ENCODE results near the gene ARL6IP5.

ARL6IP5 gene

DNA sequence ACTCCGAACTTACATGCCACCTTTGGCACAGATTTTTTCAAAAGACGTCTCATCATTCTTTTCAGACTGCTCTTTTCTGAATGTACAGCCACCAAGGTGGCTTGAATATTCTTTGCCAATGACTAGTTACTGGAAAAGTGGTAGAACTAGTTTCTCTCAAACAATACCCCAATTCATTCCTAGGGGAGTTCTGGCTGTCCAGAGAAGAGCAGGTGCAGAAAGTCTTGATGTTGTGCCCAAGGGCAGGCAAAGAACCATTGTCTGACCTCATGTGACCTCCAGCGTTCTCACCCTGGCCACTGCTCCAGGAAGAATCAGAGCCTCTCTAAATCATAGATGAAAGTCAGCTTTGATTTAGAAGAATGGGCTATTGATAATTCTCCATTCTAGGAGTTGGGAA lies 32.2 kb downstream of the ARL6IP5 start:
- DNase-seq (ENCODE audit: low spot score): no peak

DNA sequence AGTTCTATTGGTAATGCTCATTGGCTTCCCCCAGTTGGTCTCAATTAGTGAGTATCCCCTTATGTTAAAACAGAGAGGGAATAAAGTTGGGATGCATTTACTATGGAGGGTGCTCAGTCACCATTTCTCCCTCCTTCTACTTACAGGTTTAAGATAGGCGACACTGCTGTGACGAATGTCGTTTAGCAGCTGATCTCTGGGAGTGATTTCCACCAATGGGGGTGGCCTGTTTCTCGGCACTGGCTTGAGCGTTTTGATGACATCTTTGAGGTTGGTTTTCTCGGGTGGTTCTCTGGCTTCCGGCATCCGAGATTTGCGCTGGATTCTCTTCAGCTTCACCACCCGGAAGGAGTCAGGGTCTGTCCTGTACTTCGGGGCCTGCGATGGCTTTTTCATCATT lies 33.8 kb downstream of the ARL6IP5 start:
- DNase-seq (ENCODE audit: low spot score): no peak

DNA sequence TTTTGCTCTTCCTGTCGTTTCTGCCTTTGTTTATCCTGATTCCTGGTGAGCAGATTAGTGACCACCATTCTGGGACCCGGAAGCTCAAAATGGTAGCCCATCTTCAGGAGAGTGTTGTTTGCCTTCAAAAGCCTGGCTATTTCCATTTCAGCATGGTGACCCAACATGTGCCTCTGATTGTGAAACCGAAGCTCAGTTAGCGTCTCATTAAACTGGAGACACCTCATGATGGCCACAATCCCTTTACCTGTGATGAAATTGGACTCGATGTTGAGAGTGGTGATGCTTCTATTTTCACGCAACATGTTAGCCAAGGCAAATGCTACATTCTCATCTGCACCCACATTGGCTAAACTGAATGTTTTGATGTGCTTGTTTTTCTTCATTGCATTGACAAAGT lies 34.4 kb downstream of the ARL6IP5 start:
- no peak for DNase-seq (ENCODE audit: low spot score)

DNA sequence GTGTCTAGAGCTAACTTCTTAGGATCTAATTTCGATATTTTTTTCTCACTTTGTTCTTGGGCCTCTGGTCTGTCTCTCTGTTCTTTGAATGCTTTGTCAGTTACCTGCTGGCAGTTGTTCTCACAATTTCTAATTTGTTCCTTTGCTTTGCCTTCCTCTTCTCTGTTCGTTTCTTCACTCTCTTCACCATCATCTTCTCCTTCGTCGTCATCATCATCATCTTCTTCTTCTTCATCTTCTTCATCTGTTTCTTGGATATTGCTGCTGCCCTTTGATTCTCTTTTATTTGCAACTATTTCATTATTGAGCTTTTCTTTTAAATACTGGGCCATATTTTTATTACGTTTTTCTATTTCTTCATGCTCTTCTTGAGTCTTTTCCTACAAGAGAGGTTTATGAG lies 34.9 kb downstream of the ARL6IP5 start:
- no peak for DNase-seq (ENCODE audit: low spot score)

DNA sequence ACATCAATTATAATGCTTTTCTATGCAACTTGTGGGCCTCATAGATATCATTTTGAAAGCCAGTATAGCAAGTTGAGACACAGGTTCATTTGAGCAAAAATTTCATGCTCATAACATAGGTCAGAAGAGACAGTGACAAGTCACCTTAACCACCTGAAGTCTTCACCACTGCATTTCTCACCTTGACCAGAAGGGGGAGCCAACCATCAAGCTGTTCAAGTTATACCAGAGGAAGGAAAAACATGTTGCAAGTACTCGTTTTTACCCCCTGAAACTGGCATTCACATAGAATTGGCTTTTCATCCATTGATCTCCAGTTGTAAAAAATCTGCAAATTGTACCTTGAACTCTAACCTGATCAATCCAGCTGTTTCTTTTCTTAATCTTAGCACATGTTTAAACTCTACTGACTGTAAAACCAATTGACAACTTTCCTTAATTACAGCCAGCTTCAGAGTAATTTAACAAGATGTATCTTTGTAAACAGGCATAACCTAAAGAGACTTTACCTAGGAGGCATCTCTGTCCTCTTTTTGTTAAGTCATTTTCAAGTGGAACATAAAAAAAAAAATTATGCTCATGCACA lies 36.2 kb downstream of the ARL6IP5 start:
- peak; percentile 66 for DNase-seq (ENCODE audit: low spot score)

DNA sequence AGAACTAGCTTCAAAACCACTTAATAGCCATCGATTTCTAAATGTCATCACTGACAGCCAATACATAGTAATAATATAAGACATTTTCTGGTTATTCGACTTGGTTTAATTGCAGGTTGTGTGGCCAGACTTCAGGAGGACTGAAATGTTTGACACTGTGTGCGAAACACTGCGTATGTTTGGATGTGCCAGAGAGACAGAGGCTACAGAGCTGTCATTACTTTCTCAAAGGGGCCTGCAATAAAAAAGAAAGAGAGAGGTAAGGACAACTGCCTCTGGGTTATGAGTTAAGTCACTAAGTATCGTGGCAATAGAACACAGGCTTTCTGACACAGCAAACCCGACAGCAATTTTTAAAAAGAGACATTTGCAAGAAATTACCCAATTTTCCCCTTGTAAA lies 36.8 kb downstream of the ARL6IP5 start:
- DNase-seq (ENCODE audit: low spot score): no peak

DNA sequence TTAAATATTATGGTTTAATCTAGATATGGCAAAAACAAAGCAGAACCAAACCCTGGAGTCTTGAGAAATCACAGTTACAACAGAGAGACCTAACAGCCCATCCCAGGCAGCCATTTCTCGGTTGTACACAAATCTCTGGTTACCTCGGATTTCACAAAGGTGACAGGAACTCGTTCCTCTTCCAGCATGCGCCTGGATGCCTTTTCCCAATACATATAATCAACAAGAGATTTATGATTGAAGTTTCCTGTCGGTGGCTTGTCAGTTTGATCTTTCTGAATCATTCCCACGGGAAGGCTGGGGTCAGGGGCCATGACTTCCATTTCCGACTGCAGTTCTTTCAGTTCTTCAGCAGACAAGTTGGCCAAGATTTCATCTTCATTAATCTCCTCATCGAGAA lies 37.2 kb downstream of the ARL6IP5 start:
- DNase-seq (ENCODE audit: low spot score): no peak

DNA sequence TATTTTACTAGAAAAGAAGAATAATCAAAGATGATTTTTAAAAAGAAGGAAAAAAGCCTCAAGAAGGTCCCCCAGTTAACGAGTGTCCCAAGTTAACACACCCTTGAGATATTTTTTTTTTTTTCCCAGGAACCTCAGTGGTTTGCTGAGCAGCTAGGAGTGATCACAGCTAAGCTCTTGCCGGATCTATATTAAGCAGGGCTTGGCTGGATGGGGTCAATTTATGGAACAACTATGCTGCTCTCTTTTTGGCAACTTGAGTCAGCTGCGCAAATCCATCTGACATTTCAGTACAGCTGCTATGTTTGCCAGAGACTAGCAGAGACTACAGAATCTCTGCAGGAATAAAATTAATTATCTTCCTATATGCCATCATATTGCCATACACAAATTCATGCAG lies 37.7 kb downstream of the ARL6IP5 start, which contains the start of gene LMOD3:
LMOD3 (minus strand) TSS at position 193 of the 400 bp plus-strand sequence. CDS start 209 bp downstream, outside the sequence.
- no peak for DNase-seq (ENCODE audit: low spot score)

DNA sequence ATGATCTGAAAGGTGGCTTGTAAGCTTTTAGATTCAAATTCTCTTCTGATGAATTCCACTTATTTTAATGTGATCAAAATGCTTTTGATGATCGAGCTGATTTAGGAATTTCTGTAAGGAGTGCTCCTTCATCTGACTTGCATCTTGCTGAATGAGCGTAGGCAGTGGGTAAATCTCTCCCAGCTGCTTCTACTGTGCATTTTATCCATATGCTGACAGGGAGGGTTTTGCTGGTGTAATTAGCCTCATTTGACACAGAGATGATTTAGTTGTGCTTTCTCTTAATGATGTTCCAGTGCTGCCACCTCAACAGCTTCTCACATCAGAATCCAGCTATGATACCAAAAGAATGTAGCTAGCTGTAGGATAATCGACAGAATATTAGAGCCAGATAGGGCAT lies 41.5 kb downstream of the ARL6IP5 start:
- no peak for DNase-seq (ENCODE audit: low spot score)

DNA sequence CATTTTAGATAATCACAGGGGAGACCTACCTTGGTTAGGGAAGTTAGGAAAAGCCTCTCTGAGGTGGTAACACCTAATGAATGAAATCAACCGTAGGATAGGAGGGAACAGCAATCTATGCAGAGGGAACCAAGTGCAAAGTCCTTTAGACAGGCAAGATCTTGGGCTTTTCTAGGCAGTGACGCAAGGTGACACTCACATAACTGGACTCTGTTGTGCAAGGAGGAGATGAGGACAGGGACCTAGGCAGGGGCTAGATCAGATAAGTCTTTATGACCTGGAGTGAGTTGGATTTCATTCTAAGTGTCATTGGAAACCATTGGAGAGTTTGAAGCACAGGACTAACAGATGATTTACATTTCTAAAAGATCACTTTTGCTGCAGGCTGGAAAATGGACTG lies 42.3 kb downstream of the ARL6IP5 start:
- DNase-seq (ENCODE audit: low spot score): no peak

DNA sequence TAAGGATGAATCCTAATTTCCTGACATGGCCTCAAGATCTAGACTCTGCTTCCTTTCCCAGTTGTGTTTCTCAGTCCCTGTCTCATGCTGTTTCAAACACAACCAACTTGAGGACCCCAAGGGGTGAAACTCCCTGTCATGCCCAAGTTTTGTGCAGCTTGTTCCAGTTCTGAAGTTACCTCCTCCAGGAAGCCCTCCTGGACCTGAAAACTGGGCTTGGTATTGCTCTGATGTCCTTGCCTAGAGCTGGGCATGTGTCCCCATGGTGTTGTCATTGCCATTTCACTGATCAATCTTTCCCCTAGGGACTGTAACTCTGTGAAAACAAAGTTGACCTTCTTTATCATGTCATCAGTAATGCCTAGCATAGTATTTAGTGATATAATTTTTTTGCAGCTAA lies 43.8 kb downstream of the ARL6IP5 start:
- DNase-seq (ENCODE audit: low spot score): no peak

DNA sequence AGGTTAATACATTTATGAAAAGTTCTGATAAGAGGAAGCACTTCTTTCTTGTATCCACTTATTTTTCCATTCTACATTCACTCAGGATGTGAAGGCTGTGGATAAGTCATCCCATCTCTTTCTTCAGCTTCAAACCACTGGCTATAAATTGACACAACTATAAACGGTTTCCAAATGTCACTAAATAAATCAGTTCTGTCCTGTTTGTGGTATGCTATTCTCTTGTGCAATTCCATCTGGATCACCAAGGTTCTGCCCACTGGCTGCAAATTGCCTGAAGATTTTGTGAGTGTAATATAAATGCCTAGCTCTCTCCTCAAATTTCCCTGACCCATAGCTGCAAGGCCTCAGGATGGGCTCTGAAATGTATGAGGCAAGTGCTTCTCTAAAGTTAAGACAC lies 44.8 kb downstream of the ARL6IP5 start:
- peak; percentile 30 for DNase-seq (ENCODE audit: low spot score)

DNA sequence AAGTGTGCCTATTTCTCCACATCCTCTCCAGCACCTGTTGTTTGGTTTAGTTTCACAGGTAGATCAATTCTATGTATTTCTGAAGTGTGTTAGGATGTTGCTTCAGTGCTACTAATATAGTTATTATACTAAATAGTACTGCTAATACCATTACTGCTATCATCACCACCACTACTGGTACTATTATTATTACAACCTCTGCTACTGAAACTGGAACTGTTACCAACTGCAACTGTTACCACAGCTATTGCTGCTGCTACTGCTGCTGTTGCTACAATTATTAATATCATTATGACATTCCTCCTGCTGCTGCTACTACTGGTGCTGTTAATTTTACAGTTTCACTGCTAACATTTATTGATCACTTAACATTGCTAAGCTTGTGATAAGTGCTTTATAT lies 46.0 kb downstream of the ARL6IP5 start:
- DNase-seq (ENCODE audit: low spot score): no peak

DNA sequence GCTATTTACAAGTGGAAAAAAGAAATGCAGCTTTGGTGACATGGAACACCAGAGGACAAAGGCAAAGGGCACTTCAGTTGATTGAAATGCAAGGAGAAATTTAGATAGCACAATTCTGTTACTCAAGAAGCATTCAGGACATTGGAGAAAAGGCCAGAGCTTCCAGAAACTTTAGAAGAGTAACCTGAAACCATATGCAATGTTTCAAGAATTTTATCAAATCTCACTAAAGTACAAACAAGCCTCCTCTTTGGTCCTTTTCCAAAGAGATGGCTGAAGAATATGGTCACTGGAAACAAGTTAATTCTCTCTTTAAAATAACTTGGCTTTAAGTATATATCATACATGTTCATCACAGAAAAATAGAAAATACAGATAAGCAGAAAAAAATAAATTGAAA lies 52.3 kb downstream of the ARL6IP5 start:
- DNase-seq (ENCODE audit: low spot score): no peak

DNA sequence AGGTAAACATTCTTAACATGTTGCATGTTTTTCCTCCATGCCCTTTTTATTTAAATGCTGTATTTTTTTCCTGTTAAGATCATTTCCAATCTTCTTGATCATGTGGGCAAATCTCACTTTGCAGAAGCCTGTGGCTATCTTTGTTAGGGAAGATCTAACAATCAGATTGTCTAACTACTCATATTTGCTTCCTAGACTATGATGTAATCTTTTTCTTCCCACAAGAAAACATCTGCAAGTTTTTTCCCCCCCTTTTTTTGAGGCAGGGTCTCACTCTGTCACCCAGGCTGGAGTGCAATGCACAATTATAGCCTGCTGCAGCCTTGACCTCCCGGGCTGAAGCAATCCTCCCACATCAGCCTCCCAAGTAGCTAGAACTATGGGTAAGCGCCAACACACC lies 52.7 kb downstream of the ARL6IP5 start:
- DNase-seq (ENCODE audit: low spot score): no peak

DNA sequence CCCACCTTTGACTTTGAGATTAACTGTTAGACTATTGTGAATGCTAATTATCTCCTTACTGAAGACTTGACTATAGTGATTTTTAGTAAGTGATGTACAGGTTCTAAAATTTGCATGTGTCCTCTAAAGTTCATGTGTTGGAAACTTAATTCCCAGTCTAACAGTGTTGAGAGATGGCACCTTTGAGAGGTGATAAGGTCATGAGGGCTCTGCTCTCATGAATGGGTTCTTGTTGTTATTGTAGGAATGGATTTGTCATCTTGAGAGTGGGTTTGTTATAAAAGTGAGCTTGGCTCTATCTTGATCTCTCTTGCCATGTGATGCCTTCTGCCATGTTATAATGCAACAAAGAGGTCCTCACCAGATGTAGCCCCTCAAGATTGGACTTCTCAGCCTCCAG lies 56.6 kb downstream of the ARL6IP5 start:
- DNase-seq (ENCODE audit: low spot score): no peak

DNA sequence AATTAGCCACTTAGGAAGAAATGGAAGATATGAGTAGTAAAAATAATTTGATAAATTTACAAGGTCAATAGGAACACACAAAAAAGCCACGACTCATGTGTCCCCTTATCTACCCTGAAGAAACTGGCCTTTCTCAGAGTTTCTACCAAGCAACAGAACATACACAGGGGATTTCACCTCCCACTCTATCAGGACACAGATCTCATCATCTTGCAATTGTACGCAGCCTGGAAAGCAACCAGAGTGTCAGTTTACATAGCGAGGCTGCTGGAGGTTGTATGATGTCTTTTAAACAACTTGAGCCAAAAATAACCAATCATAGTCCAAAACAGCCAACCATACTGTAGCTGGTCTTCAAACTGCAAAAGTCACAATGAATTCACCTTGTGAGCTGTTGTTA lies 57.4 kb downstream of the ARL6IP5 start:
- no peak for DNase-seq (ENCODE audit: low spot score)

DNA sequence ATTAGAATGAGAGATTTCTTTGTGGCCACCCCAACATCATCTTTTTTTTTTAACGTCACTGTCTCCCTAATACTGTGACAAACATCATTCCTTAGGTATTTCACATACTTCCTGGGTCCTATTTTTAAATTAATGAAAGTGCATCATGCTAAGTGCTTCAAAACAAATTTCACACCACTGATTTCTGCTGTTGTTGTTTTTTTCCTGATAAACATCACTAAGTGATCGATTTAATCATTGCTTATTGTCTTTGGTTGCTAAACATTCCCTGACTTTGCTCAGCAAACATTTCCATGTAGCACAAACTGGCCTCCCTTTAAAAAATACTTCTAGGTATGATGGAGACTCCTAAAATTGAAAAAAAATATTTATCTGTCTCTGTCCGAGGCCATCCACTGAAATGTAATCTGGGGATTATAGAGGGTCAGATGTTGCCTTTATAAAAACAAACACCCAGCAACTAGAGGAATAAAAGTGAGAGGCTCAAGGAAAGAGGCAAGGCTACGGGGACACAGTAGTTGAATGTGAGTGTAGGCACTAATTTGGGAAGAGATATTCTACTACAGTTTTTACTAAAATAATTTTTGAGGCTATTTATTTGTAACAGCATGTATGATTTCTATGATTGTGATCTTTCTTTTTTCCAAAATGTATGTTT lies 58.2 kb downstream of the ARL6IP5 start:
- no peak for DNase-seq (ENCODE audit: low spot score)

DNA sequence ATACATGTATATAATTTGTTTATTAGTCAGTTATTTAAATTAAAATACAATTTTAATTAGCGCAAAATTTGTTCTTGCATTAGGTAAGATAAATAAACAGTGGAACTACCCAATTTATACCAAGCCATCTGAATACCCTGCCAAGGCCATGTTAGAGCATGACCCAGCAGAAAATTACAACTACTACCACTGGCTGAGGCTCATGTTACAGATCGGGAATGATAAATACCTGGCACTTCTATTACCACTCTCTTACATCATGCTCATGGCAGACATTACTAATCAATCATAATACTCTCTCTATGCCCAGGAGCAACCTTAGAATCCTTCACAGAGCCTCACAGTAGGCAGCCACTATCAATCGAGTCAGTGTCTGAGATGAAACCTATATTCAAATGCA lies 58.9 kb downstream of the ARL6IP5 start:
- no peak for DNase-seq (ENCODE audit: low spot score)

DNA sequence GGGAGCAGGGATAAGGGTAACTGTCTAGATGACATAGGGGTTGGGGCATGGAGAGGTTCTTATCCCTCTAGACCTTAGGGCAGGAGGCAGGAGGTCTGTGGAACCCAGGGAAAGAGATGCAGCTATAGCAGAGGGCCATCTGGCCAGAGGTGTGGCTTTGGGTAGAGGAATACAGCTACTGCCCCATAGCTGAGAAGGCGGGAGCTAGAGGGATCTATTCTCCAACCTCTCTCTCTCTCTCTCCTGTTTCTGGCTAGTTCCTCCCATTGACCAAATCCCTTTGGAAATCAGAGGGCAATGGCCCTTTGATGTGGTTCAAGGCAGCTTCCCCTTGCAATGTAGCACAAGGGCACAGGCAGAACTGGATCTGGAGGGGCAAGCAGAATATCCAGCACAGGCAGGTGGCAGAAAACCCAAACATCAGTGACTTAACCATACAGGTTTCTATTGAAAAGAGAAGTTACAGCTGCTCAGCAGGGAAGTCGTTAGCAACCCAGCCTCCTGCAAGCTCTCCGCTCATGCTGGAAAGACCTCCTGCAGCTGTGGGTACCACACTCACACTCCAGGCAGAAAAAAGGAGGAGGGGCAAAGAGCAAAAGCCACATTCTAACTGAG lies 60.0 kb downstream of the ARL6IP5 start:
- no peak for DNase-seq (ENCODE audit: low spot score)

DNA sequence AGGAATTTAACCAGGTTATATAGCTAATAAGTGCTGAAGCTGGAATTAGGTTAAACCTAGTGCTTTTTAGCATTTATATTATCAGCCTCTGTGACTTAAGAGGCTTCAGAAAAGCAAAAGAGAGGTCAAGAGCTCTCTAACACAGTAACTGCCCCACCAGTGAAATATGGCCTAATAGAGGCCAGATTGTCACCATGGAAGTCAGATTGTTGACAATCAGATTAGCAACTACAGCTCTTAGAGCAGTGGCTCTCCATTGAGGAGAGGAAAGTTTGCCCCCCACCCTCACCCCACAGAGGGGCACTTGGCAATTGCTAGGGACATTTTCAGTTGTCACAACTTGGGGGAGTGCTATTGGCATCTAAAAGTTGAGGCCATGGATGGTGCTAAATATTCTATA lies 61.0 kb downstream of the ARL6IP5 start:
- no peak for DNase-seq (ENCODE audit: low spot score)

DNA sequence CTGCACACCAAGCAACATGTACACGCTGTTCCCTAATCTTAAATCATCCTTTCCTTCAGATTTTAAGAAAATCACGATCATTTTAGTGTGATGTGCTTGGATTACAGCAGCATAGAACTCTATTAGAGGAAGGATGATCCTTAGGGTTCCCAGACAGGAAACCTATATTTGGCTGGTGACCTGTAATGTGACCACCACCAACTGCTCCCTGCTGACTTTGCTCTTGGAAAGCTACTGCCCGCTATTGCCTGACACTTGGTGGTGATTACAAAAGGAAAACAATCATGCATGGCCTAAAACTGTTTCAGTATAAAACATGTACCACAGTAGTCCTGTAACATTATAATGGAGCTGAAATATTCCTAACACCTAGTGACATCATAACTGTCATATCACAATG lies 64.8 kb downstream of the ARL6IP5 start:
- DNase-seq (ENCODE audit: low spot score): no peak

Data from AG08395 (cell line).